ENCODE data around the gene UQCC5.

UQCC5 gene

GRCh38 chr3:52536112-52536368, 365 bp upstream of the UQCC5 start:
- no peak for TF ChIP-seq BACH2 (CRISPR knock-in tag; IDR thresholded peaks at IDR 0.05; ENCODE audit: borderline replicate concordance)
- no peak for TF ChIP-seq CSRNP3 (CRISPR knock-in tag; IDR thresholded peaks at IDR 0.05)
- TF ChIP-seq POU6F1 (CRISPR knock-in tag; IDR thresholded peaks at IDR 0.05; ENCODE audit: borderline replicate concordance, low read depth): no peak
- TF ChIP-seq ZFP3 (CRISPR knock-in tag; IDR thresholded peaks at IDR 0.05): no peak
- ATAC-seq: no peak

GRCh38 chr3:52537165-52537620, 788 bp downstream of the UQCC5 start:
- ATAC-seq: peak; percentile 1; the same call in 2 of the 3 replicates
- TF ChIP-seq RARB (CRISPR knock-in tag; IDR thresholded peaks at IDR 0.05) (no peak), TCF4 (CRISPR knock-in tag; IDR thresholded peaks at IDR 0.05; ENCODE audit: borderline replicate concordance) (no peak), POU6F1 (CRISPR knock-in tag; IDR thresholded peaks at IDR 0.05; ENCODE audit: borderline replicate concordance, low read depth) (no peak)

GRCh38 chr3:52537726-52538421, 1.5 kb downstream of the UQCC5 start:
- no peak for TF ChIP-seq PPARA (CRISPR knock-in tag; IDR thresholded peaks at IDR 0.05; ENCODE audit: borderline replicate concordance)
- TF ChIP-seq RARB (CRISPR knock-in tag; IDR thresholded peaks at IDR 0.05): no peak
- no peak for TF ChIP-seq ZFP3 (CRISPR knock-in tag; IDR thresholded peaks at IDR 0.05)
- no peak for TF ChIP-seq TSHZ2 (CRISPR knock-in tag; IDR thresholded peaks at IDR 0.05)
- no peak for TF ChIP-seq BACH2 (CRISPR knock-in tag; IDR thresholded peaks at IDR 0.05; ENCODE audit: borderline replicate concordance)
- TF ChIP-seq ZNF8 (CRISPR knock-in tag; IDR thresholded peaks at IDR 0.05): no peak
- no peak for TF ChIP-seq TCF4 (CRISPR knock-in tag; IDR thresholded peaks at IDR 0.05; ENCODE audit: borderline replicate concordance)
- no peak for TF ChIP-seq ARNTL (CRISPR knock-in tag; IDR thresholded peaks at IDR 0.05; ENCODE audit: borderline replicate concordance, low read depth)
- TF ChIP-seq POU6F1 (CRISPR knock-in tag; IDR thresholded peaks at IDR 0.05; ENCODE audit: borderline replicate concordance, low read depth): no peak
- no peak for TF ChIP-seq GLIS3 (CRISPR knock-in tag; IDR thresholded peaks at IDR 0.05)
- TF ChIP-seq TOX (CRISPR knock-in tag; IDR thresholded peaks at IDR 0.05; ENCODE audit: borderline replicate concordance): no peak
- TF ChIP-seq ZNF70 (CRISPR knock-in tag; IDR thresholded peaks at IDR 0.05): no peak
- no peak for TF ChIP-seq ZNF565 (CRISPR knock-in tag; conservative IDR thresholded peaks at IDR 0.05; ENCODE audit: low read depth)
- ATAC-seq: no peak

- ATAC-seq: no peak
- no peak for TF ChIP-seq TSHZ2 (CRISPR knock-in tag; IDR thresholded peaks at IDR 0.05)
- TF ChIP-seq RARB (CRISPR knock-in tag; IDR thresholded peaks at IDR 0.05): no peak
- no peak for TF ChIP-seq ISL1 (CRISPR knock-in tag; IDR thresholded peaks at IDR 0.05)
- no peak for TF ChIP-seq POU6F1 (CRISPR knock-in tag; IDR thresholded peaks at IDR 0.05; ENCODE audit: borderline replicate concordance, low read depth)
- no peak for TF ChIP-seq ZNF8 (CRISPR knock-in tag; IDR thresholded peaks at IDR 0.05)
- TF ChIP-seq GLIS3 (CRISPR knock-in tag; IDR thresholded peaks at IDR 0.05): no peak
- TF ChIP-seq ARNTL (CRISPR knock-in tag; IDR thresholded peaks at IDR 0.05; ENCODE audit: borderline replicate concordance, low read depth): no peak
- TF ChIP-seq BACH2 (CRISPR knock-in tag; IDR thresholded peaks at IDR 0.05; ENCODE audit: borderline replicate concordance): no peak
- no peak for TF ChIP-seq ZNF565 (CRISPR knock-in tag; conservative IDR thresholded peaks at IDR 0.05; ENCODE audit: low read depth)
- no peak for TF ChIP-seq SNAI2 (CRISPR knock-in tag; IDR thresholded peaks at IDR 0.05)
- TF ChIP-seq TCF4 (CRISPR knock-in tag; IDR thresholded peaks at IDR 0.05; ENCODE audit: borderline replicate concordance): no peak
- TF ChIP-seq ESRRG (CRISPR knock-in tag; IDR thresholded peaks at IDR 0.05): no peak
Observed at GRCh38 chr3:52539010-52539653, 2.7 kb downstream of the UQCC5 start.

Measured in SK-N-SH treated with all-trans-retinoic acid at 6 μM for 48 hours (cell line).